ENCODE data around the gene TUNAR. TPM values are rescaled to one million over a fixed set of nuclear protein-coding genes. Genes with fewer than 3 reads are reported as not detected.

TUNAR gene
- total RNA-seq, 2 experiments from 2014 or later: not detected

DNA sequence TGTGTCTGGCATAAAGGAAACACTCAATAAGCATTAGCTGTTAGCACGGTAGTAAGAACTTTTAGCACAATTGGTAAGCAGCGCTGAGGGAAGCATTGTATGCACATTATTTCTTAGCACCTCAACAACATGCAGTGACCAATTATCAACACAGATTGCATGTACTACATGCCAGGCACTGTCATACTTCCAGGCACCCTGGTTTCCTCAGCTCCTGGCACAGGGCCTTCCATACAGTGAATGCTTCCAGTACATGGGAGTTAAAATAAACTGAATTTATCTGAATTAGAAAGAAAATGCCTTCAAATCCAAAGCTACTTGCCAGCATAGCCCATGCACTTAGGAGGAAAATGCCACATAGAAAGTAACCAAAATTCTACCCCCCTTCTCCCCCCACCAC, 59.4 kb downstream of the TUNAR start:
- peaks cover under 1% of the 10 kb centered on the region for H3K9me3 Mint-ChIP-seq
- H3K4me3 Mint-ChIP-seq: no peak overlapping the region
- H3K27ac Mint-ChIP-seq: no peak overlapping the region
- H3K4me1 Mint-ChIP-seq (ENCODE audit: low read depth): no peaks in the 10 kb centered on the region
- H3K36me3 Mint-ChIP-seq (ENCODE audit: low read depth): no peaks in the 10 kb centered on the region
- DNase-seq: no peak
- peaks cover 19% of the 10 kb centered on the region for H3K27me3 Mint-ChIP-seq (ENCODE audit: low read depth)
- CTCF ChIA-PET: interaction anchor here (1.0 to 1.6 kb wide), 2 partner anchors 13 to 17 kb away, joined by 3 to 4 read pairs; no protein-coding TSS in a partner anchor
- intact Hi-C loops (cut with micrococcal nuclease): no loop called here

DNA sequence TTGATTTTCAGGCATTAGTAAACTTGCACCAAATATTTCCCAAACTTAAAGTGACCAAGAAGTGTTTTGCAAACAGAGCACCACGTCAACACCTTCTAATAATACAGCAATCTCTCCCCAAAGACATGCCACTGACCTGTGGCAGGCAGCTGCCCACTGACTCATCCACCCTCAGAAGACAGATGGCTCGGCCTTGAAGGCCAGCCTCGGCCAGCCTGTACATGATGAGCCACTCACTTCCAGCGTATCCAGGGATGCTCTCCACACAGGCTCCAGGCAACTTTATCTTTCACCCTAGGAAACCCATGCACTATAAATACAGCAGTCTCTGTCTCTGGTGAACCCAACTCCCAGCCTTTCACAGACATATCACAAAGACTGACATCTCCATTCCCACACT, 62.7 kb downstream of the TUNAR start:
- CTCF ChIA-PET: no interaction called here
- no peak overlapping the region for H3K4me3 Mint-ChIP-seq
- H3K9me3 Mint-ChIP-seq: peaks cover 18% of the 10 kb centered on the region
- no peak for DNase-seq
- H3K27me3 Mint-ChIP-seq (ENCODE audit: low read depth): peaks cover 17% of the 10 kb centered on the region
- intact Hi-C loops (cut with micrococcal nuclease): no loop called here
- H3K36me3 Mint-ChIP-seq (ENCODE audit: low read depth): peaks cover 3% of the 10 kb centered on the region
- H3K27ac Mint-ChIP-seq: no peak overlapping the region
- H3K4me1 Mint-ChIP-seq (ENCODE audit: low read depth): no peaks in the 10 kb centered on the region

DNA sequence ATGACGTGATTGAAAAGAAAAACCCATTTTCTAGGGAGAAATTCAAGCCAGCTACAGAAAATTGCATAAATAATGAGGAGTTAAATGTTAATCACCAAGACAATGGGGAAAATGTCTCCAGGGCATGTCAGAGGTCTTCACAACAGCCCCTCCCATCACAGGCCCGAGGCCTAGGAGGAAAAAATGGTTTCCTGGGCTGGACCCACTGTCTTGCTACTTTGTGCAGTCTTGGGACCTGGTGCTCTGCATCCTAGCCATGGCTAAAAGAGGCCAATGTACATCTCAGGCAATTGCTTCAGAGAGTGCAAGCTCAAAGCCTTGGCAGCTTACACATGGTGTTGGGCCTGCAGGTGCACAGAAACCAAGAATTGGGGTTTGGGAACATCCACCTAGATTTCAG, 65.3 kb downstream of the TUNAR start:
- H3K4me3 Mint-ChIP-seq: no peak overlapping the region
- no peaks in the 10 kb centered on the region for H3K4me1 Mint-ChIP-seq (ENCODE audit: low read depth)
- H3K36me3 Mint-ChIP-seq (ENCODE audit: low read depth): peaks cover 3% of the 10 kb centered on the region
- no peak overlapping the region for H3K27ac Mint-ChIP-seq
- peaks cover 18% of the 10 kb centered on the region for H3K9me3 Mint-ChIP-seq
- H3K27me3 Mint-ChIP-seq (ENCODE audit: low read depth): peaks cover 22% of the 10 kb centered on the region
- DNase-seq: no peak
- CTCF ChIA-PET: no interaction called here
- intact Hi-C loops (cut with micrococcal nuclease): no loop called here

DNA sequence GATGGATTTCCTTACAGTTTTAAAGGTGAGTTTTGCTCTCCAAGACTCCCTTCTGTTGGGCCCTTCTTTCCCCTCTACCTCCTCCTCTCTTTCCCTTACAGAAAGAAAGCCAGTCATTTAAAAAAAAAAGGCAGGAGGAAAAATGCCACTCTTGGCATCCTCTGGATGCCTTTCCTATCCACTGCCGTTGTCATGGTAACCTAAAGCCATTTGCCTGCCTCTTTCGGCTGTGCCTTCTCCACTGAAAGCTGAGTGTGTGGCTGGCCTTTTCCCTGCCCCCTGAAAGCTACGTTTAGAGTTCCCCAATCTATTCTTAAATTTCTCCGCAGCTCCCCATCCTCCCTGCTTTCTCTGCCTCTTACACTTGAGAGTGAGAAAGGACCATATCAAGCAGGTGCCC, 67.1 kb downstream of the TUNAR start:
- Mint-ChIP-seq H3K27me3 (ENCODE audit: low read depth) (peaks cover 24% of the 10 kb centered on the region), H3K4me1 (ENCODE audit: low read depth) (no peaks in the 10 kb centered on the region)

DNA sequence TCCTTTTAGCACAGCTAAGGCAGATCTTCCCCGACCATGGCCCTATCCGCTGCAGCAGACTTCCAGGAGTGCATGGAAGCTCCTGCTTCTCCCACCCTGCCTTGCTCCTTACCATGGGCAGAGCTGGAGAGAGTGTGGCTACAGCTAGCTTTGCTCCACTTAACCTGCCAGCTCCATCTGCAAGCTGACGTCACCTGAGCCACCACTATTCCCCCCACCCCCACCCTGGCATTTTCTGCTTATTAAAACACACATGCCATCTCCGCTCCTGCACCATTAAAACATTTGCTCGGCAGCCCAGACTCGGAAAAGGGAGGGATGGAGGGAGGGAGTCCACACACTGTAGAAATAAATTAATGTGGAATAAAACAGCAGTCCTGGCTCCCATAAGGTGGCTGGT, 67.8 kb downstream of the TUNAR start:
- H3K27ac Mint-ChIP-seq: no peak overlapping the region
- intact Hi-C loops (cut with micrococcal nuclease): no loop called here
- no peak for DNase-seq
- H3K4me3 Mint-ChIP-seq: no peak overlapping the region
- peaks cover 18% of the 10 kb centered on the region for H3K9me3 Mint-ChIP-seq
- H3K4me1 Mint-ChIP-seq (ENCODE audit: low read depth): no peaks in the 10 kb centered on the region
- CTCF ChIA-PET: no interaction called here
- peaks cover 3% of the 10 kb centered on the region for H3K36me3 Mint-ChIP-seq (ENCODE audit: low read depth)
- peaks cover 24% of the 10 kb centered on the region for H3K27me3 Mint-ChIP-seq (ENCODE audit: low read depth)

More for the DNA sequence above, 67.1 kb downstream of the TUNAR start:
- DNase-seq: no peak
- Mint-ChIP-seq H3K27ac (no peak overlapping the region), H3K4me3 (no peak overlapping the region), H3K36me3 (ENCODE audit: low read depth) (peaks cover 3% of the 10 kb centered on the region), H3K9me3 (peaks cover 18% of the 10 kb centered on the region)
- CTCF ChIA-PET: no interaction called here
- intact Hi-C loops (cut with micrococcal nuclease): no loop called here

DNA sequence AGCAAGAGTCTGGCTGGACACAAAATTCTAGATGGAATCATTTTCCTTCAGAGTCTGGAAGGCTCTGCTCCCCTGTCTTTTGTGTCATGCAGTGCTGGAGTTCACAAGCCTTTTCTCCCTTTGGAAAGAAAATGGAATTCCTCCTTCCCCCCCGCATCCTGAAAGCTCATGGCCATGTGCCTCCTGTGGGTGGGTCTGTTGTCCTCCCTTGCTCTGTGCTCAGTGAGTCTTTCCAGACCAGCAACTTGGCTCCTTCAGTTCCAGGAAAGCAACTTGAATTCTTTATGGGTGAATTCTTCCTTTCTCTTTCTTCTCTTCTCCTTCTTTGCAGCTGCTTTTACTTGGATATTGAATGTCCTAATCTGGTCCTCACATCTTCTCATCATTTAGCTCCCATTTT, 70.2 kb downstream of the TUNAR start:
- H3K27ac Mint-ChIP-seq: no peak overlapping the region
- H3K4me3 Mint-ChIP-seq: no peak overlapping the region
- intact Hi-C loops (cut with micrococcal nuclease): no loop called here
- no peaks in the 10 kb centered on the region for H3K4me1 Mint-ChIP-seq (ENCODE audit: low read depth)
- peaks cover 11% of the 10 kb centered on the region for H3K9me3 Mint-ChIP-seq
- H3K36me3 Mint-ChIP-seq (ENCODE audit: low read depth): no peaks in the 10 kb centered on the region
- no peak for DNase-seq
- CTCF ChIA-PET: no interaction called here
- peaks cover 32% of the 10 kb centered on the region for H3K27me3 Mint-ChIP-seq (ENCODE audit: low read depth)

DNA sequence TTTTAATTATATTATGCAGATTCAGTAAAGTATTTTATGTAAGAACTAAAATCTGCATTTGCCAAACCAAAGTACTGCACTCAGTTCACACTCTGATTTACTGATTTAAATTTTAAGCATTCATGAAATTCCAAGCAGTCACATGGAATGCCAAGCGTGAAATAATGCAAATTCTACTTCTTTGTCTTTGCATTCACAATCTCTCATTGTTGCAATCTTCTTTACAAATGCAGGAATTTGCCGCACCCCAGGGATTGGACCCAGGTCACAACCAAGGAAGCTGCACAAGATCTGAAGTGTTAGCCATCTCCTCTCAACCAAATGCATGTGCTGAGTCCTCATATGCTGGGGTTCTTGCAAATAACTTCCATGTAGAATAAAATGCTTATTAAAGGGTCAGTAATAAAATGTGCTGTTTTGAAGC, 71.9 kb downstream of the TUNAR start:
- intact Hi-C loops (cut with micrococcal nuclease): no loop called here
- Mint-ChIP-seq H3K9me3 (no peaks in the 10 kb centered on the region), H3K4me1 (ENCODE audit: low read depth) (no peaks in the 10 kb centered on the region), H3K4me3 (no peak overlapping the region), H3K27ac (no peak overlapping the region), H3K27me3 (ENCODE audit: low read depth) (peaks cover 38% of the 10 kb centered on the region), H3K36me3 (ENCODE audit: low read depth) (no peaks in the 10 kb centered on the region)
- DNase-seq: no peak
- CTCF ChIA-PET: interaction anchor here (0.8 kb wide), 1 partner anchor 13 kb away, joined by 3 read pairs; no protein-coding TSS in a partner anchor

DNA sequence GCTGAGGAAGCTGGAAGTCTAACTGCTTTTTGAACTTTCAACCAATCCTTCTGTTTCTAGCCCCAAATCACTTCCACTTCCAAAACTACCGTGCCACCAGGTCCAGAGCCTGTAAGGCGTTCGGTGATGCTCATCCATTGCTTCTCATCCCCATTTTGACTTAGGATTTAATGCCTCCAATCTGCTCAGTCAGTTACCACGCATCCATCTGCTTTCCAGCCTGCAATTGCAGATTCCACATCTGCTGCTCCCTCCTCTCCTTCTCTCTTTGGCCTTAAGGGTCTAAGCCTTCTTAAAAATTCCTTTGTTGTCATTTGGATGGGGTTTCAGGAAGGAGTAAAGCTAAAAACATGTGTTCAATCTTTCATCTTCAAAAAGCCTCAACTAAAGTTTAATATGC, 74.7 kb downstream of the TUNAR start:
- CTCF ChIA-PET: no interaction called here
- H3K4me3 Mint-ChIP-seq: no peak overlapping the region
- no peak for DNase-seq
- peaks cover 43% of the 10 kb centered on the region for H3K27me3 Mint-ChIP-seq (ENCODE audit: low read depth)
- no peaks in the 10 kb centered on the region for H3K4me1 Mint-ChIP-seq (ENCODE audit: low read depth)
- no peaks in the 10 kb centered on the region for H3K9me3 Mint-ChIP-seq
- no peak overlapping the region for H3K27ac Mint-ChIP-seq
- intact Hi-C loops (cut with micrococcal nuclease): no loop called here
- no peaks in the 10 kb centered on the region for H3K36me3 Mint-ChIP-seq (ENCODE audit: low read depth)

DNA sequence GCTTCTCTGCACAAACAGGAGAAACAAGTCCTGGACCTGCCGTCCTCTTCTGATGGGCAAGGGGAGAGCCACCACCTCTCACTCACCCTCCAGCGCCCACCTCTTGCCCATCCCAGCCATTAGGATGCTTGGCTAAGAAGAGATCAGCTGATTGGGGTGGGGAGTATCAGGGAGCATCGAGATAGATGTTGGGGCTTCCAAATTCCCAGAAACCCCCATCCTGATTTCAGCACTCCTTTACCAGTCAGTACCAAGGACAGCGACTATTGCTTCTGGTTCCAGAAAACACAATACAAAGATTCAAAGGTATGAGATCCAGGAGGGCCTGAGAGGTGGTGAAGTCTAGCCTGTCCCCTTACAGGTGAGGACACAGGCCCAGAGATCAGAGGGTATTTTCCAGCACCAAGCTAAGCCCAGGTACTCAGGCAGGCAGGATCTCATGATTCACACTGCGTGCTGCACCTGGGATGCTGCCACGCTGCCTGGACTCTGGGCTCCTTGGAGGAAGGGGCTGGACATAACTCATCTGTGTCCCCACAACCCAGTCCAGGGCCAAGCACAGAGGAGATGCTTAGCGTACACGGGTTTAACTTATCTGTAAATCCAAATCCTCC, 76.6 kb downstream of the TUNAR start:
- no peaks in the 10 kb centered on the region for H3K4me1 Mint-ChIP-seq (ENCODE audit: low read depth)
- no peaks in the 10 kb centered on the region for H3K9me3 Mint-ChIP-seq
- H3K27ac Mint-ChIP-seq: no peak overlapping the region
- intact Hi-C loops (cut with micrococcal nuclease): no loop called here
- no peak overlapping the region for H3K4me3 Mint-ChIP-seq
- peaks cover 42% of the 10 kb centered on the region for H3K27me3 Mint-ChIP-seq (ENCODE audit: low read depth)
- no peaks in the 10 kb centered on the region for H3K36me3 Mint-ChIP-seq (ENCODE audit: low read depth)
- CTCF ChIA-PET: interaction anchor here (0.9 kb wide), 1 partner anchor 18 kb away, joined by 4 read pairs; no protein-coding TSS in a partner anchor
- no peak for DNase-seq

DNA sequence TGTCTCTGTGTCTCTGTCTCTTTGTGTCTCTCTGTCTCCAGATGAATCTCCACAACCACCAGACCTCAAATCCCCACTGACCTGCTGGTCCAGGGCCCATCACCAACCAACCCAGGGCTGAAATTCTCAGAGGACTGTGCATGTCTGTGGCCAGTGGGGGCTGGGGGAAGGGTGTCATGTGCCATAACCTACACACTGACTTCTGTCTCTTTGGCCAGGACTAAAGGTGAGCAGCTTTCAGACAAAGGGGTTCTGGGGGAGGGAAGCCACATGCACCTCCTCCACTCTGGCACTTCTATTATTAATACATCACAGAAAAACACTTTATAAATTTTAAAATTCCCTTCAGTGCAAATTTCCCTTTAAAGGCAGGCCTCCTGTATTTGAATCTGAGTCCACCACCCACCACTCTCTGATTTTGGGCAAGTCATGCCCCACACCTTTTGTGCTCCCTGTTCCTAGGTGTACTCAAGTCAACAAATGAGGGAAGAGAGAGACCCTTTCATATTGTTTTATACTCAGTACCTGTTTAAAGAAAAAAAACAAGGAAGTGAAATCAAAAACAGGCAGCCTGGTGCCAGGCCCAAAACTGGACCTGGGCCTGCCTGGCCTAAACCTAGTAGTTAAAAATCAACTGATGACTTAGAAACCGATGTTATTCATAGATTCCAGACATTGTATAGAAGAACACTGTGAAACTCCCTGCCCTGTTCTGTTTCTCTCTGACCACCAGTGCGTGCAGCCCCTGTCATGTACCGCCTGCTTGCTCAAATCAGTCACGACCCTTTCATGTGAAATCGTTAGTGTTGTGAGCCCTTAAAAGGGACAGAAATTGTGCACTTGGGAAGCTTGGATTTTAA, 80.2 kb downstream of the TUNAR start:
- Mint-ChIP-seq H3K36me3 (ENCODE audit: low read depth) (no peaks in the 10 kb centered on the region), H3K9me3 (peaks cover 1% of the 10 kb centered on the region), H3K27me3 (ENCODE audit: low read depth) (peaks cover 32% of the 10 kb centered on the region), H3K4me3 (no peak overlapping the region), H3K4me1 (ENCODE audit: low read depth) (no peaks in the 10 kb centered on the region), H3K27ac (no peak overlapping the region)
- intact Hi-C loops (cut with micrococcal nuclease): no loop called here
- CTCF ChIA-PET: no interaction called here
- DNase-seq: no peak

DNA sequence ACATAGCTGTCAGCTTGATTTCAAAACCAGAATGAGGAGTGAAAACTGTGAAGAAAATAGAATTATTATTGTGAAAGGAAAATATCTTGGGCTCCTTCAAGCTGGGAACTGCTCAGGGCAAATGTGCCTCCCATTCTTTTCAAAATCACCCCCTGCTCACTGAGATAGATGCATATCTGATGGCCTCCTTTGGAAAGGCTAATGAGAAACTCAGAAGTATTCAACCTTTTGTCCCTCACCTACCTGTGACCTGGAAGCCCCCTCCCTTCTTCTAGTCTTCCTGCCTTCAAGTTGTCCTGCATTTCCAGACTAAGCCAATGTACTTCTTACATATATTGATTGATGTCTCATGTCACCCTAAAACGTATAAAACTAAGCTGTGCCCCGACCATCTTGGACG, 81.5 kb downstream of the TUNAR start:
- CTCF ChIA-PET: no interaction called here
- H3K4me1 Mint-ChIP-seq (ENCODE audit: low read depth): no peaks in the 10 kb centered on the region
- H3K27me3 Mint-ChIP-seq (ENCODE audit: low read depth): peaks cover 23% of the 10 kb centered on the region
- no peak overlapping the region for H3K4me3 Mint-ChIP-seq
- H3K36me3 Mint-ChIP-seq (ENCODE audit: low read depth): no peaks in the 10 kb centered on the region
- no peak overlapping the region for H3K27ac Mint-ChIP-seq
- H3K9me3 Mint-ChIP-seq: peaks cover 1% of the 10 kb centered on the region
- no peak for DNase-seq
- intact Hi-C loops (cut with micrococcal nuclease): no loop called here

DNA sequence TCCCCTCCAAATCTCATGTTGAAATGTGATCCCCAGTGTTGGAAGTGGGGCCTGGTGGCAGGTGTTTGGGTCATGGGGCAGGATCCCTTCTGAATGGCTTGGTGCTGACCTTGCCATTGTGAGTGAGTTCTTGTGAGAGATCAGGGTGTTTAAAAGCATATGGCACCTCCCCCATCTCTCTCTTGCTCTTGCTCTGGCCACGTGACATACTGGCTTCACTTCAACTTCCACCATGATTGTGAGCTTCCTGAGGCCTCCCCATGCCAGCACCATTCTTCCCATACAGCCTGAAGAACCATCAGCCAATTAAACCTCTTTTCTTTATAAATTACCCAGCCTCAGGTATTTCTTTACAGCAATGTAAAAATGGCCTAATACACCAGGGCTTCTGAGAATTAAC, 82.7 kb downstream of the TUNAR start:
- intact Hi-C loops (cut with micrococcal nuclease): no loop called here
- Mint-ChIP-seq H3K27ac (no peak overlapping the region), H3K4me1 (ENCODE audit: low read depth) (no peaks in the 10 kb centered on the region), H3K9me3 (peaks cover 1% of the 10 kb centered on the region), H3K36me3 (ENCODE audit: low read depth) (no peaks in the 10 kb centered on the region), H3K4me3 (no peak overlapping the region), H3K27me3 (ENCODE audit: low read depth) (peaks cover 18% of the 10 kb centered on the region)
- CTCF ChIA-PET: no interaction called here
- no peak for DNase-seq

DNA sequence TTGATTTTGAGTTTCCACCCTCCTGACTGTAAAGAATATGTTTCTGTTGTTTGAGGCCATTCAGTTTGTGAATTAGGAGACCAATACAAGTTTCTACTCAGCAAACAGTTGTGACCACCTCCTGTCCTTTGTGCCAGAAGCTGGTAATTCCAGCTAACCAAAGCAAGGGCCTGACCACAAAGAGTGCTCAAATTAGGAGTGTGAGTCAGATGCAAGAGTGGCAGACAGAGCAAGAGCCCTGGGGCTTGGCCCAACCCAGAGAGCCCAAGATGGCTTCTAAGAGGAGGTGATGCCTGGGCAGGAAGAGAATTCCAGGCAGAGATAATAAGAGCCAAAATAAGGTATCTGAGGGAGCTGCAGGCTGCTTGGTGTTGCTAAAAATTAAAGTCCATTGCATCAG, 84.8 kb downstream of the TUNAR start:
- Mint-ChIP-seq H3K27me3 (ENCODE audit: low read depth) (peaks cover 9% of the 10 kb centered on the region), H3K27ac (no peak overlapping the region), H3K9me3 (peaks cover 1% of the 10 kb centered on the region), H3K36me3 (ENCODE audit: low read depth) (no peaks in the 10 kb centered on the region), H3K4me3 (no peak overlapping the region), H3K4me1 (ENCODE audit: low read depth) (no peaks in the 10 kb centered on the region)
- intact Hi-C loops (cut with micrococcal nuclease): no loop called here
- no peak for DNase-seq
- CTCF ChIA-PET: no interaction called here

All from activated naive CD4-positive, alpha-beta T cell treated with anti-CD3 and anti-CD28 coated beads for 36 hours (primary cell).